ENCODE measurements around the gene ABHD8.

DNA sequence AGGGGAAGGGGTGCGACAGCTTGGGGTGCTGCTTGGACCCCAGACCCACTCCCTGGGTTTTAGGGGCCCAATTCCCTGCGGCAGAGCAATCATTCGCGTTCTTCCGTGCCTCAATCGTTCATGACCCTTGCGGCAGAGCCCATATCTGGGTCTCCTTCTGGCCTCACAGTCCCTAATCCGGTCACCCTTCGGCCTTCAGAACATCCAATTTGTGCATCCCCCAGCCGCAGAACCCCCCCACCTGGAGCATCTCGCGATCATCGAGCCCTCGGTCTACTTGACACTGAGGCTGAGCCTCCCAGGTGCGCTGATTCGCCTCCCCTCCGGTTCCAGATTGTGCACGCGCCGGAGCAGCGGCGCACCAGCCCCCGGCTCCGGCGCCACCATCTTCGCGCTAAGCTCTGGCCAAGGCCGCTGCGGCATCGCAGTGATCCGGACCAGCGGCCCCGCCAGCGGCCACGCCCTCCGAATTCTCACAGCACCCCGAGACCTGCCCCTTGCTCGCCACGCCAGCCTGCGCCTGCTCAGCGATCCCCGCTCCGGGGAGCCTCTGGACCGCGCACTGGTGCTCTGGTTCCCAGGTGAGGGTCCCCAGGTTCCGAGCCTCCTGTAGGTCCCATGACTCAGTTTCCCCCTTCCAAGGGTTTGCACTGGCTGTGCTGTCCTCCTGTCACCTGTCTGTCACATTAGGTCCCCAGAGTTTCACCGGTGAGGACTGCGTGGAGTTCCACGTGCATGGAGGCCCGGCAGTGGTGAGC, 34.6 kb upstream of the ABHD8 start:
- TF ChIP-seq, protein P1, sequence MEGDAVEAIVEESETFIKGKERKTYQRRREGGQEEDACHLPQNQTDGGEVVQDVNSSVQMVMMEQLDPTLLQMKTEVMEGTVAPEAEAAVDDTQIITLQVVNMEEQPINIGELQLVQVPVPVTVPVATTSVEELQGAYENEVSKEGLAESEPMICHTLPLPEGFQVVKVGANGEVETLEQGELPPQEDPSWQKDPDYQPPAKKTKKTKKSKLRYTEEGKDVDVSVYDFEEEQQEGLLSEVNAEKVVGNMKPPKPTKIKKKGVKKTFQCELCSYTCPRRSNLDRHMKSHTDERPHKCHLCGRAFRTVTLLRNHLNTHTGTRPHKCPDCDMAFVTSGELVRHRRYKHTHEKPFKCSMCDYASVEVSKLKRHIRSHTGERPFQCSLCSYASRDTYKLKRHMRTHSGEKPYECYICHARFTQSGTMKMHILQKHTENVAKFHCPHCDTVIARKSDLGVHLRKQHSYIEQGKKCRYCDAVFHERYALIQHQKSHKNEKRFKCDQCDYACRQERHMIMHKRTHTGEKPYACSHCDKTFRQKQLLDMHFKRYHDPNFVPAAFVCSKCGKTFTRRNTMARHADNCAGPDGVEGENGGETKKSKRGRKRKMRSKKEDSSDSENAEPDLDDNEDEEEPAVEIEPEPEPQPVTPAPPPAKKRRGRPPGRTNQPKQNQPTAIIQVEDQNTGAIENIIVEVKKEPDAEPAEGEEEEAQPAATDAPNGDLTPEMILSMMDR (IDR thresholded peaks at IDR 0.05), result no peak
- TF ChIP-seq ZFX (IDR thresholded peaks at IDR 0.05; ENCODE audit: borderline replicate concordance), result no peak

All from 22Rv1 (cell line).